NOMO-1 treated with DMSO at 0.1 percent for 48 hours (cell line): Measurements from ENCODE around the gene ARFGAP3.

ENCODE experiments used
- DNase-seq: peaks from one replicate; lab custom pipeline; 2025; ENCODE audit not compliant: unreplicated experiment; lab: John Stamatoyannopoulos, UW

Gene ARFGAP3

GRCh38 chr22:42856865-42857704 lies at the start of gene ARFGAP3:
Gene ARFGAP3 (minus strand): TSS chr22:42857273. CDS start chr22:42857182, 91 bp downstream.
- DNase-seq, result peak; percentile 92

GRCh38 chr22:42905702-42906183 lies 48.7 kb upstream of the ARFGAP3 start:
- no peak for DNase-seq

- DNase-seq, result no peak
These were observed 48.1 kb upstream of the ARFGAP3 start for GRCh38 chr22:42905217-42905616.

GRCh38 chr22:42904050-42904449 lies 47.0 kb upstream of the ARFGAP3 start:
- DNase-seq, result no peak

GRCh38 chr22:42902875-42903510 lies 45.9 kb upstream of the ARFGAP3 start:
- DNase-seq, result no peak

- no peak for DNase-seq
These were observed 44.9 kb upstream of the ARFGAP3 start for GRCh38 chr22:42901790-42902508.

GRCh38 chr22:42897960-42898359 lies 40.9 kb upstream of the ARFGAP3 start:
- no peak for DNase-seq

GRCh38 chr22:42895541-42895981 lies 38.5 kb upstream of the ARFGAP3 start:
- DNase-seq, result peak; percentile 73

- DNase-seq, result peak; percentile 95
These were observed 38.0 kb upstream of the ARFGAP3 start for GRCh38 chr22:42895087-42895486.

GRCh38 chr22:42893371-42894150 lies 36.5 kb upstream of the ARFGAP3 start:
- DNase-seq, result no peak

GRCh38 chr22:42892571-42893316 lies 35.7 kb upstream of the ARFGAP3 start:
- DNase-seq, result peak; percentile 38

- DNase-seq, result no peak
These were observed 35.1 kb upstream of the ARFGAP3 start for GRCh38 chr22:42892156-42892555.

- DNase-seq, result no peak
These were observed 34.6 kb upstream of the ARFGAP3 start for GRCh38 chr22:42891696-42892095.

- DNase-seq, result no peak
These were observed 33.9 kb upstream of the ARFGAP3 start for GRCh38 chr22:42891008-42891407.

- DNase-seq, result peak; percentile 90
These were observed 32.2 kb upstream of the ARFGAP3 start for GRCh38 chr22:42889304-42889703.

- DNase-seq, result no peak
These were observed 30.7 kb upstream of the ARFGAP3 start for GRCh38 chr22:42887523-42888507.

GRCh38 chr22:42887120-42887519 lies 30.0 kb upstream of the ARFGAP3 start:
- DNase-seq, result no peak

- no peak for DNase-seq
These were observed 28.4 kb upstream of the ARFGAP3 start for GRCh38 chr22:42885446-42885845.
